OCI-M2 (cell line): Measurements from ENCODE around the gene XPNPEP1.

Experiments used
- DNase-seq: peaks from one replicate; lab custom pipeline; 2025; ENCODE audit not compliant: unreplicated experiment; lab: John Stamatoyannopoulos, UW

XPNPEP1 gene

DNA sequence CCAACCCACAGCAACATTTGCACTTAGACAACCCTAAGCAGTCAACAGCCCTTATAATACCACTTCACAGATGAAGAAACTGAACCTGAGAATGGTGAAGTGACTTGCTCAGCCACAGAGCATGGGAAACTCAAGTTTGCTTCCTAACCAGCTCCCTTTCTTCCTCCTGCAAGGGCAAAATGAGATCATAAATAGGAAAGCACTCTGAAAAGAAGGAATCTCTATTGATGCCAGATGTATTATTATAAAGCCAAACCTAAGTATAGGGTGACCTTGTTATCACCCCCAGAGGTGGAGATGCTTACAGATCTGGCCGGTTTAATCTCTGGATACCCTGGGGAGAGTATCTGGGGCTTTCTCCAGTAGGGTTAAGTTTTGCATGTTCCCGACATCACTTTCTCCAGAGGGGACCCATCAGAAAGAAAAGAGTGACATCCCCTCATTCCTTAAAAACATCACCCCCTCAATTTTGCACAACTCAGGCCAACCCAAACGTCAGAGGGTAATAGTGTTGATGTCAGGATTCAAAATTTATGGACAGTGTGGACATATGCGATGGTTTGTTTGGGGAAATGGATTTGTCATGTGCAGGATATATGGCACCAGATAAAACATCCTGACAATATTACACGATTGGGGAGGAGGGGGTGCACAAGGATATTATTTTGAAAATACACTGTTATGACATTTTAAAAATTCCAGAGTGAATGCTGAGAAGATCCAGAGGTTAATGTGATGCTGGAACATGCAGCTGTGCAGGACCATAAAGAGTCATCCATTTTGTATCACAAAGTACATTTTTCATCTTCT lies 24.0 kb upstream of the XPNPEP1 start:
- DNase-seq, result no peak

DNA sequence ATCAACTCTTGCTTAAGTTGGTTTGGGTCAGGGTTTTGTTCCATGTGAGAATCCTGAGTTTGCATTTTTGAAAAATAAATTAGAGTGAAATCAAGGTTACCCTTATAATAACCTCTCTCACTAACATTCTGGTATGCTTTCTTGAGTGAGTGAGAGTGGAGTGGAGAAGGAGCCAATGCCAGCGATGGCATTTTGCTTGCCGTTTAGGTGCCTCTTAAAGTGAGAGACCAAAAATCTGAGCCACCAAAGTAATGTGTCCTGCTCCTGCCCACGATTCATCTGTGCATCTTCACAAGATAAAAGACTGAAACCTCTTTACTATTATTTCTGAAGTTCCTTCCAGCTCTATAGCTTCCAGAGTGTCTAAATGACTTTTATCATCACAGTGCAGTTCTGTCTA lies 23.4 kb upstream of the XPNPEP1 start:
- DNase-seq, result no peak

DNA sequence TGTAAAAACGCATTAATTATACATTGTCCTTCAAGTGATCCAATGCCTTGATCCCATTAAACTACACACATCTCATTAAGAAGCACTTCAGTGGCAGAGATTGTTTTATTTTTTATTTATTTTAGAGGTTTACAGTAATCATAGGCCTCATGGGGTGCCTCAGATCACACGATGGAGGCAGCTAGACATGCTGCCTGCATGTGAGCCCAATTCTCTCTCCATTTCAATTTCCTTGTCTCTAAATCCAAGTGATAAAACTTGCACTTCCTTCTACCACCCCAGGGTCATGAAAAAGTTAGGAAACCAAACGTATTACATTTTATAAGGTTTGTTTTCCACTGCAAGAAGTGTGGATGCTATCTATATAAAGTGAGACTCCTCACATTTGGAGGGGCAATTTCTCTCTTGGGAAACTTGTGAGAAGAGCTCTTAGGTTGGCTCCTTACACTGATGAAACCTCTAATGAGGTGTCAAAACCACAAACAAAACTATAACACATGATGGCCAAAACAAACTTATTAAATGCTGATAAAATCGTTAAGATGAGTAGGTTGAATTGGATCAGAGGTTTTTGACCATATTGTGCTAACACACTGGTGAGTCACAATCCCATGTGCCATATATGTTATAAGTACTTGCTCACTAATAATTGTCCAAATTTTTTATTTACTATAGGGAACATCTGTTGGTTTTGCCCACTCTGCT lies 22.3 kb upstream of the XPNPEP1 start:
- no peak for DNase-seq

DNA sequence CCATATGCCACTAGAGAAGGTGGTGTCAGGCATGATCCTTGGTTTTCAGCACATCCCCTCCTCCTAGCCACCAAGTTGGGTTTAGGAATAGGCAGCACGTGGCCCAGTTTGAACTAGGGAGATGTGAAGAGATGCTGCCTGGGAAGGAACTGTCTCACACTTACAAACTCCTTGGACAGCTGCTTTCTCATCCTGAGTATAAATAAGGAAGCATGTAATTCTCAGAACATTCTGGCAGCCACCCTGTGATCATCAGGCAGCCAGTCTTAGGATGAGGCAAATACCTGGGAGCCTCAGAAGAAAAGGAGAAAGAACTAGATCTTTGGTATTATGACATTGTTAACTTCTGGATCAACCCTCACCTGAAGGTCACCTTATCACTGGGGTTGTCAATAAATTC lies 21.3 kb upstream of the XPNPEP1 start:
- DNase-seq, result no peak

DNA sequence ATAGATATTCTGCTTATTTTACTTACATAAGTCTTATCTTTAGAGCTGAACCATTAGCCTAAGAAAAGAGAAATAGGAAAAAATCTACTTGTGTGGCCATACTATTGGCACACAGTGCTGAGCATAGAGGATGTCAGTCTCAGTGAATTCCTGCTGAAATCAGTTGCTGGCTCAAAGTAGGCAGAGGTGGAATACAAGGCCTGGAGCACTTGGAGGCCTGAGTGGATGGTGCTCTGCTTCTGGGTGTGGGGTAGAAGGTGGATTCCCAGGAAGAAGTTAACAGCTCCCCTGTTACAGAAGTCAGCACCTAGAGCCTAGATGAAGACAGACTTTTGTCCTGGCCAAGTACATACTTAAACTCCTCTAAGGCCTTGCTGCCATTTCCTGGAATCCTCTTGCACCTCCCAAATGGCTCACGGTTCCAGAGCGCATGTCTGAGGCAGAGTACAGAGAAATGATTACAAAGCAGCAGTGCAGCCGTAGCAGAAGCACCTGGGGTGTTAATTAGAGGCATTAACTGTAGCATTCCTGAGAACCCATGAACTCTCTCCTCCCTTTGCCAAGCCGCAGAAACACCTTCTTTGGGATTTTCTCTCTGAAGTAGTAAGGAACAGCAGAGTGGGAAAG lies 18.0 kb upstream of the XPNPEP1 start:
- DNase-seq, result no peak

DNA sequence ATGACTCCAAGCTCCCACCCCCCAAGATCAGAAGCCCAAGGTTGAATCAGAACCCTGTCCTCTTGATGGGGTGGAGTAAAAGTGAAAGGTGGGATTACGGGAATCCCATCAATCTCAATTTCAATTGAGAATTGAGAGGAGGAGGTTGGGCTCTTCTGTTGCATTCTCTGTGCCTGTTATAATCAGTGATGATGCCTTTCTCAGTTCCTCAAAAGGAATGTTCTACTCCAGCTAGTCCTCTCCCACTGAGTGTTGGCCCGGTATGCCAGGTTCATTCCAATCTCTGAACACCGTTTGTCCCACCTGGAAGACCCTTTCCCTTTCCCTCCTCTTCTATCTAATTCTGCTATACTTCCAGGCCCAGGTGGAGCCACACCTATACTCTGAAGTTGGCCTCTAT lies 17.2 kb upstream of the XPNPEP1 start:
- no peak for DNase-seq

DNA sequence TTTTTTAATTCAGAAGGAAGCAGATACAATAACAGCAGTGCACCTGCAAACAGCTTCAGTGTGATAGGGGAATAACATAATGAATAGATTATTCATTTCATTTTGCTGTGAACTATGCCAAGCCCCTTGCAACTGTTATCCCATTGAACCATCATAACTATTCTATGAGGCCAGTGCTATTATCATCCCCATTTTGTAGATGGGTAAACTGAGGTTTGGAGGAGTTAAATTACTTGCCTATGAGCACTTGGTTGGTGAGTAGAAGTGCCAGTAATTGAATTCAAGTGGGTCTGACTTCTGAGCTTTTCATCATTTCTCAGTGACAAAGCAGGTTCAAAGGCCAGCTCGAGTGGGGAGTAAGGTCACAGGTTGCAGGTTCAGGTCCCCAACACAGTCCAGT lies 16.8 kb upstream of the XPNPEP1 start:
- no peak for DNase-seq

DNA sequence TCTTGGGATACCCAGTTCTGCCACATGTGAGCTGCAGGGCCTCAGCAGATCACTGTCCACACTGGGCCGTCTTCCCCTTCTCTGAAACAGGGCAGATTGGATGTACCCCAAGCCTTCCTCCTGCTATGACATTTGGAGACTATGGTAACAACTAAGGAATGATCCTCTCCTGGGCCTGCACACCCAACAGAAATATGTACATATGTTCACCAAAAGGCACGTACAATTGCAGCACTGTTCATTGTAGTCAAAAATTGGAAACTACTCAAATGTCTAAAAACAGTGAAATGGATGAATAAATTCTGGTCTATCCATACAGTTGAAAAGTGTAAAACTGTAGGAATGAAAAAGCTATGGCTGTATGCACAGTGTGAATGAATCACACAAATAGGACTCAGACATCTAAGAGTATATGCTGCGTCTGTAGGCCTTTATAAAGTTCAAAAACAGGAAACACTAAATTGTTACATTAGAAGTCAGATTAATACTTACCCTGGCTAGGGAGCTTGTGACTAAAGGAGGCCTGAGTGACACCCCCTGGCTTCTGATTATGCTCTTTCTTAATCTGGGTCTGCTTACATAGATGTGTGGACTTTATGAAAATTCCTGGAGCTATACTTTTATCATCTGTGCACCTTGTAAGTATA lies 16.1 kb upstream of the XPNPEP1 start:
- no peak for DNase-seq

DNA sequence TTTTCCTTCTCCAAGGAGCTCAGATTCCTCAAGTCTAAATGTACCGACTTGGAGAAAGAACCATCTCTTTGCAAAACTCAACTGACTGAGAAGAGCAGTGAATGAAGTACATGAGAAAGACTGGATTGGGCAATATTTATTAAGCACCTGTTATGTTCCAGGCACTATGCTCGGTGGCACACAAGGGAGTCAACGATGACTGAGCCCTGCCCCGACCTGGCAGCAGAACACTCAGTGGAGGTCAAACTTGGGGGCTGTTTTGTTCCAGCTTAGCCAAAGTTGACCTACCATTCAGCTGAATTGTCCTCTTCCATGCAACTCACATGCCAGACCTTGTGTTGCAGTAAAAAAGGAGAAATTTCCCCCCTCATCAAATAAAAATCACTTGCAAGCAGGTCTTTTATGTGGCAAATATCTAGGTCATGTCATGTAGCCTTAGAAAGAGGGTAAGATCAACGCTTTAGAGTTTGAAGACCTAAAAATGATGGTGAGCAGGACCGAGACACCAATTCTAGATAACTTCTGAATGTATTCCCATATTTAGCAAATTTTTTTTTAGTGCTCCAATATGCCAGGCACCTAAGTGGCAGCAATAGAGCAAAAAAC lies 14.3 kb upstream of the XPNPEP1 start:
- no peak for DNase-seq

DNA sequence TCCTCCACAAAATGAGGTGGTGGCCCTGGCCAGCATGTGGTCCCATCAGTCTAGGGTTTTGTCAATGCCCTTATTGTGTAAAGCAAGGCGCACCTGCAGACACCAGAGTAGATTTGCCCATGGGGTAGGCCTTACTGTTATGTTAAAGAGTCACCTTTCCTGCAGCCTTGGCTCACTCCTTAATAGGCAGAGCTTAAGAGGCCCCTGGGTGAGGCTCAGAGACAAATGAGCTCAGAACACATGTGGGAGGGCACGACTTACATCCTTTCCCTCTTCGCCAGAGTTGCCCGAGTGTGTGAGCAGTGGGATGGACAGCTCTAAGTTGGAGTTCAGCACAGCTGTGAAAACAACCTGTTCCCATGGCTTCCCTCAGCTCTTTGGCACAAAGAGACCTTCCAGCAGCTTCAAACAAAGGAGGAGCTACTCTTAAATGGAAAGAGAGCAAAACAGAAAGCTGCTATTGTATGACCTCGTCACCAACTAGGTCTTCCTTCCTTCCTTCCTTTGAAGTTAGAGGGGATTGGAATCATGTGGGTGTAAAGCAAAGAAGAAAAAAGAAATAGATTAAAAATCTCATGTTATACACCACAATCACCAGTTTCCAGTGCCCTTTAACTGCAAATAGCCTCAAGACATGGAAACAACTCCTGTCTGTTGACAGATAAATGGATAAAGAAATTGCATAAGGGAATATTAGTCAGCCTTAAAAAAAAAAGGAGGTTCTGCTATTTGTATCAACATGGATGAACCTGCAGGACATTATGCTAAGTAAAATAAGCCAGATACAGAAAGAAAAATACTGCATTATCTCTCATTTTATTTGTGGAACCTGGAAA lies 11.9 kb upstream of the XPNPEP1 start:
- no peak for DNase-seq

DNA sequence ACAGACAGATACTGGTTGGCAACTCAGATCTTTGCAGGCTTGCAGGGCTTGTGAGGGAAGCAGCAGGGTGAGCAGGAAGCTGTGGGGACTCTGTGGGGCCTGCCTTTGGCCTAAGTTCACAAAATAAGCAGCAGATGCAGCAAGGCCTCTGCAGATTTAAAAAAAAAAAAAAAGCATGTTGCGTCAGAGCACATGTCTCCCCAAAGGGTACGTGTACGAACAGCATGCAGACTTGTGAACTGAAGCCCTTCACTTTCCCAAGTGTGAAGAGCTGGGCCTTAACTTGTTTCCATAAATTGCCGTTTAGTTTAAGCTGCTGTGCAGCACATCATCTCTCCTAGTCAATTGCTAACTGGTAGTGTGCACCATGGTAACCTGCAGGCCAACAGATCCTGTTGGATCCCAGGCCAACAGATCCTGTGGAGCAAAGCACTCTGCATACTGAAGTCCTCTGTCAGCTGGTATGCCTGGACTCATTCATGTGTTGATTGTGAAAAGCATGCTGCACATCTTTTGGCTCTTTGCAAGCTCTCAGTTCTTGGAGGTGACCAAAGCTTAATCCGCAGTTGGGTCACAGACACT lies 10.8 kb upstream of the XPNPEP1 start:
- DNase-seq, result no peak

DNA sequence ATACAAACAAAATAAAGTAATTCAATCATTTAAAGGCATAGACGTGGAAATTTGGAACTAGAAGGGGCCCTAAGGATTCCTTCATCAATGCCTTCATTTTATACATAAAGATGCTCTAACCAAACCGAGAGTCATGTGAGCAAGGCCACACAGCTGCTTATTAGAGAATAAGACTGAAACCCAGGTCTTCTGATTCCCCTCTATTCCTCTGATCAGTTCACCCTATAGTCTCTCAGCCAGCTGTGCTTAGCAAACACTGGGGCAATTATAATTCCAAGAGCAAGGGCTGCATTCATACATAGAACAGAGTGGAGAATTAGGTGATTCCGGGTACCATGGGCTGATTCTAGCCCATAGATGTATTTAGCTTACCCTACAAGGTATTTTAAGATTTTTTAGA lies 9.7 kb upstream of the XPNPEP1 start:
- no peak for DNase-seq

DNA sequence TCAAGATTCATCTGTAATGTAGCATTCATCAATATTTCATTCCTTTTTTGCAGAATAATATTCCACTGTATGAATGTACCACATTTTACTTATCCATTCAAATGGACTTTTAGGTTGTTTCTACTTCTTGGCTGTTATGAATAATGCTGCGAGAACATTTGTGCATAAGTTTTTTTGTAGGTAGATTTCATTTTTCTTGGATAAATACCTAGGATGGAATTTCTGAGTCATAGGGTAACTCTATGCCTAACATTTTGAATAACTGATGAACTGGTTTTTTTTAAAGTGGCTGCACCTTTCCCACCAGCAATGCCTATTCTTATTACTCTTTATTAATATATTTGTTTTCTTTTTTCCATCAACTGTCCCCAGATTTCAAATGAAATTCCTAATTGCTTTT lies 9.1 kb upstream of the XPNPEP1 start:
- DNase-seq, result no peak

DNA sequence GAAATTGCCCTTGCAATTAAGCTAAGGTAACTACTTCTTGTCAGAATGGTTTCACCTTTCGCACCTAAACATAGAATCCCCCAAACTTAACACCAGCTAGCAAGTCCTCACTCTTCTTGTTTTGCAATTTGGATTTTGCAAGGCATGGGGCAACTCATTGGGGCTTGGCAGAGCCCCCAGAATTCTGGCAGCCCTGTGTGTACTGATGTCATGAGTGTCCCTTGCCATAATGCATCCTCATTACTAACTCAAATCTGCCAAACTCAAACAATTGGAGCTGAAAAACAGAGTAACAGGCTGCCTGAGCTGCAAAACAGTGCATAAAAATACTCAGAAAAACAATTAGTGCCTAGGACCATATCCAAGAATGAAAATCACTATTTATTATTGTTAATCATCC lies 7.9 kb upstream of the XPNPEP1 start:
- DNase-seq, result no peak

DNA sequence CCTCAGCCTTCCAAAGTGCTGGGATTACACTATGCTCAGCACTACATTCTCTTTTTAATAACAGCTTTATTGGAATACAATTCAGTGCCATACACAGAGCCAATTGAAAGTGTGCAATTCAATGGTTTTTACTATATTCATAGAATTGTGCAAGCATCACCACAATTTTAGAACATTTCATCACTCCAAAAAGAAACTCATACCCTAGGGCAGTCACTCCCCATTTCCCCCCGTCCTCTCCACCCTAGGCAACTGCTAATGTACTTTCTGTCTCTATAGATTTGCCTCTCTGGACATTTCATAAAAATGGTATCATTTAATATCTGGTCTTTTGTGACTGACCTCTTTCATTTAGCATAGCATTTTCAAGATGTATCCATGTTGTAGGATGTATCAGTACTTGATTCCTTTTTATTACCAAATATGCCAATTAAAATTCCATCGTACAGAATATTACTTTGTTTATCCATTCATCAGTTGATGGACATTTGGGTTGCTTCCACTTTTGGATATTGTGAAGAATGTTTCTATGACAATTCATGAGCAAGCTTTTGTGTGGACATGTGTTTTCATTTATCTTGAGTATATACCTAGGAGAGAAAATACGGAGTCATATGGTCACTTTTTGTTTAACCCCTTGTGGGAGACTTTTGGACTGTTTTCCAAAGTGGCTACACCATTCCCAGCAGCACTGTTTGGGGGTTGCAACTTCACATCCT lies 6.3 kb upstream of the XPNPEP1 start:
- no peak for DNase-seq

DNA sequence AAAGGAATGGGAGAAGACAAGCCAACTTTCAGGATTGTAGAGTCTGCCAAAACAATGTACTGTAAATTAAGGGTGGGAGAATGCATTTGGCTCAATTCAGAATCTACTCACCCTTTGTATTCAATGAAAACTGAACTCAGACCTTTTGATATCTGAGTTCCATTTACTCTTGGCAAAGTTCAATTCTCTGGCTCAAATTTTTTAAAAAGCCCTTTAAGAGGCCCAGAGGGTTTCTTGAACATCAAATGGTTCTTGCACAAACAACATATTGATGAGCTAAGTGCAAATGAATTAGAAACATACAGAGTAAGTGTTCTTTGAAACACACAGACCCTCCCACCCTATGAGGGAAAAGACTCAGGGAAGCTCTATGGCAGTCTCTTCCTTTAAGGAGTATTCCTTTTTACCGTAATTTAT lies 5.2 kb upstream of the XPNPEP1 start:
- DNase-seq, result no peak

DNA sequence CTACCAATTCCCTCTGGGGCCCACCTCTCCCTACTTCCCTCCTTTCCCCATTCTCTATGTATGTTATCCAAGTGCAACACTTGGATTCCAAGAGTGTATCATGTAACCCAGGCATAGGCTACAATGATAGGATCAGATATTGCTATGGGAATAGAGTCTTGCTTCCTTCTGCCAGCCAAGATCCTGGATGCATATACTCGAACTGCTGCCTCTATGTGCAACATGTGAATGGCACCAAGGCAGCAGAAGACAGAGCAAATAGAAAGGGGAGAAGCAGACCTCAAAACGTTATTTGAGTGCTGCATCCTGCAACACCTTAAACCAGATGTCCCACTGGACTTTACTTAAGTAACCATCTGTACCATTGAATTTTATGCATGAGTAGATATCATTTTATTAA lies 3.5 kb upstream of the XPNPEP1 start:
- no peak for DNase-seq

DNA sequence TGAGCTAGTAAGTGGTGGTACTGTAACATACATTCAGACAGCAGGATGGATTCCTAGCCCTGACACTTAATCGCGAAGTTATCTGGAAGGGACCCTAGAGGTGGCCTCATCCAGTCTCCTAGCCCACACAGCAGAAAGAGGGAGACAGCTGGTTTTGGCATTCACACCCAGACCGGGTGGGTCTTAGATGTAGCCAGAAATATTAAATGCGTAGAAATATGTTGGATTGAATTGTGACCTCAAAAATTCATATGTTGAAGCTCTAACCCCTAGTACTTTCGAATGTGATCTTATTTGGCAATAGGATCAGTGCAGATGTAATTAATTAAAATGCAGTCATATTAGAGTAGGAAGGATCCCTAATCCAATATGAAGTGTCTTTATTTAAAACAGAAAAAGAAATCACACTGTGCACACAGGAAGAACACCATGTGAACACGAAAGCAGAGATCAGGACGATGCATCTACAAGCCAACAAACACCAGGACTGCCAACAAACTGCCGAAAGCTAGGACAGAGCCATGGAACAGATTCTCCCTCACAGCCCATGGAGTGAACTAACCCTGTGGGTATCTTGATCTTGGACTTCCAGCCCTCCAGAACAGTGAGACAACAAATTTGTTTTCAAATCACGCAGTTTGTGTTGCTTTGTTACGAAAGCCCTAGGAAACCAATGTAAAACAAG lies 2.9 kb upstream of the XPNPEP1 start:
- no peak for DNase-seq
